Endothelial cell (in vitro differentiated cells): ENCODE results near the gene PRKAB2. TPM values are rescaled to one million over a fixed set of nuclear protein-coding genes. Genes with fewer than 3 reads are reported as not detected.

Experiments used
- DNase-seq: peaks from one replicate; pipeline ENCODE4 v3.0.0; 2021; ENCODE audit warnings: low spot score
- H3K27ac Mint-ChIP-seq: one replicate; pipeline ENCODE4 v1.8.0; 2021; ENCODE audit warnings: mixed read lengths, inconsistent platforms; ENCODE audit not compliant: unreplicated experiment
- H3K27me3 Mint-ChIP-seq: one replicate; pipeline ENCODE4 v1.8.0; 2021; ENCODE audit warnings: mild to moderate bottlenecking, moderate library complexity, mixed read lengths, inconsistent platforms; ENCODE audit not compliant: unreplicated experiment
- H3K36me3 Mint-ChIP-seq: one replicate; pipeline ENCODE4 v1.8.0; 2021; ENCODE audit warnings: mild to moderate bottlenecking, low read depth, mixed read lengths, inconsistent platforms; ENCODE audit not compliant: unreplicated experiment
- H3K4me1 Mint-ChIP-seq: one replicate; pipeline ENCODE4 v1.8.0; 2021; ENCODE audit warnings: mild to moderate bottlenecking, mixed read lengths, inconsistent platforms; ENCODE audit not compliant: unreplicated experiment
- H3K4me3 Mint-ChIP-seq: one replicate; pipeline ENCODE4 v1.8.0; 2021; ENCODE audit warnings: mild to moderate bottlenecking, mixed read lengths, inconsistent platforms; ENCODE audit not compliant: unreplicated experiment
- H3K9me3 Mint-ChIP-seq: one replicate; pipeline ENCODE4 v1.8.0; 2021; ENCODE audit warnings: mixed read lengths, inconsistent platforms; ENCODE audit not compliant: unreplicated experiment
- CTCF ChIP-seq: fragments of 200-600 bp; sonication (generic); IDR thresholded peaks from one replicate; pipeline ENCODE4 v1.5.0; 2021; ENCODE audit warnings: antibody characterized with exemption; ENCODE audit not compliant: unreplicated experiment
- total RNA-seq: library from RNA; stranded (reverse); fragmentation: NEBNext Ultra II Directional; extraction: Animal tissue kit (Norgen Biotek cat#: 25700); gene quantifications from one replicate; pipeline ENCODE4 v1.2.1, GENCODE V29; 2021; ENCODE audit not compliant: unreplicated experiment

PRKAB2 gene
- total RNA-seq, 1 donor from 2014 or later, result 20.0 TPM

DNA sequence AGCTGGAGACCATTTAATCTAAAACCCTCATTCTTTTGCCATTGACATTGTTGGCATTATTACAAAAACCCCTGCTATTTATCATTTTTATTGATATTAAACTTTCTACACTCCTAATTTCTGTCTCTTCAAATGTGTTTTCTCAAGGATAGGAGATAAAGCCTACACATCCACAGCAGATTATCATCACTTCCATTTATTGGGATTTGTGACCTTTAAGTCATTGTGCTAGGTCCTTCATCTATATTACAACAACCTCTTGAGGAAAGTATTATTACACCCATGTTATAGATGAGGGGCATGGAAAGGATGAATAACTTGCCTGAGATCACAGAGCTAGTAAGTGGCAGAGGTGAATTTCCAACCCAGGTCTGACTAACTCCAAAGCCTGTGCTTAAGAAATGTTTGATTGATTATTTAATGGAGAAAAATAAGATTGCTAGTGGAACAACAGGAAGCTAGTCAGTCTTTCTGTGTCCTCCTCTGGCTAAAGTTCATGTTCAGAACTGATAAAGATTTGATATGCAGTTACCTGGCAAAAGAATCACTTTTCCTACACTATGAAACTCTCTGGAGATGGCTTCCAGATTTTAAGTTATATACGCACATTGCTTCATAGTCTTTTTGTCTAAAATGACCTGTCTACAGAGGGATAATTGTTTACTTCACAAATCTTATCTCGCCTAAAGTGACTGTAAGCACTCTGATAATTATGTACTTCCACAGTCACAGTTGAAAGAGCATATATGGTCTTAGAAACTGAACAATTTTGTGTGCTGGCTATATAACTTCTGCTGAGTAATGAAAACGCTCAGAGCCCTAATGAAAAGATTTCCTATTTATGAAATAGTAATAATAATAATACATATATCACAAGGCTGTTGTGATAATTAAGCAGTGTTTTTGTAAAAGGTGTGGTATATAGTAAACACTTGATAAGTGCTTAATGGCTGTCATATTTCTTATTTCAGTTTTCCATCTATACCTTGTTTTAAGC, 37.9 kb upstream of the PRKAB2 start:
- no peak for TF ChIP-seq CTCF
- DNase-seq, result no peak
- Mint-ChIP-seq H3K4me3 (no peak overlapping the region), H3K27ac (no peak overlapping the region), H3K4me1 (no peaks in the 10 kb centered on the region), H3K27me3 (no peaks in the 10 kb centered on the region), H3K36me3 (no peaks in the 10 kb centered on the region), H3K9me3 (no peaks in the 10 kb centered on the region)

GRCh38 chr1:147208619-147209018, 36.3 kb upstream of the PRKAB2 start:
- Mint-ChIP-seq H3K36me3 (no peaks in the 10 kb centered on the region), H3K4me1 (no peaks in the 10 kb centered on the region), H3K27ac (no peak overlapping the region), H3K9me3 (no peaks in the 10 kb centered on the region), H3K4me3 (no peak overlapping the region), H3K27me3 (no peaks in the 10 kb centered on the region)
- no peak for DNase-seq
- TF ChIP-seq CTCF, result no peak

GRCh38 chr1:147207192-147207591, 34.9 kb upstream of the PRKAB2 start:
- no peaks in the 10 kb centered on the region for H3K36me3 Mint-ChIP-seq
- H3K4me1 Mint-ChIP-seq, result no peaks in the 10 kb centered on the region
- H3K27me3 Mint-ChIP-seq, result no peaks in the 10 kb centered on the region
- no peaks in the 10 kb centered on the region for H3K9me3 Mint-ChIP-seq
- no peak overlapping the region for H3K4me3 Mint-ChIP-seq
- no peak overlapping the region for H3K27ac Mint-ChIP-seq
- TF ChIP-seq CTCF, result no peak
- DNase-seq, result no peak

DNA sequence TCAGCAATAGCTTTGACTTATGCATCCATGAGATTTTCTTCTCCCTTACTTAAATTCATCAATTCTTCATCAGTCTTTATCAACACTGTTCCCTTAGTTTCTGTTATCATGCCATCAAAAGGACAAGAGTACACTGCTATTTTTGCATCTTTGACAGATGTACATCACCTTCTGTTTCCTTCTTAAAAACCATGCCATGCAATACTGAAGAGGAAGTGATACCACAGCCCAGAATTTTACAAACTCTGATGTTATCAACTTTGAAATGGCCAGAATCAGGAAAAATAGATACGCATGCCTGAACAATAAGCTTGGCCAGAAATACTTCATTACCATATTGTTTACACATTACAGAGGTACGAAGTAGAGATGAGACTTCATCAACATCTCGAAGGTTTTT, 31.8 kb upstream of the PRKAB2 start:
- Mint-ChIP-seq H3K27me3 (no peaks in the 10 kb centered on the region), H3K9me3 (no peaks in the 10 kb centered on the region), H3K4me3 (no peak overlapping the region), H3K36me3 (no peaks in the 10 kb centered on the region), H3K4me1 (no peaks in the 10 kb centered on the region), H3K27ac (no peak overlapping the region)
- no peak for DNase-seq
- TF ChIP-seq CTCF, result no peak

- Mint-ChIP-seq H3K9me3 (no peaks in the 10 kb centered on the region), H3K27ac (no peak overlapping the region), H3K4me1 (no peaks in the 10 kb centered on the region), H3K27me3 (no peaks in the 10 kb centered on the region), H3K4me3 (no peak overlapping the region), H3K36me3 (no peaks in the 10 kb centered on the region)
- DNase-seq, result no peak
- TF ChIP-seq CTCF, result no peak
These were observed 30.3 kb upstream of the PRKAB2 start for GRCh38 chr1:147202576-147202975.
